A549 (cell line): Measurements from ENCODE around the gene OARD1. TPM values are rescaled to one million over a fixed set of nuclear protein-coding genes. Genes with fewer than 3 reads are reported as not detected.

Source experiments
- ATAC-seq, 2 experiments: fragments of 200-7000 bp in 1 of 2; fragments of >200 bp in 1 of 2; cut with Nextera tagmentation in 1 of 2; cut with Tn5 transposase in 1 of 2; 3 replicates each; pipeline versions ENCODE4 v1.8.0 to v1.9.1; 2018 to 2020; ENCODE audit warnings: mild to moderate bottlenecking in 1 of 2, moderate library complexity in 1 of 2
- CTCF ChIA-PET: fragments of 300-600 bp; sonication (Branson Sonifier 250); formaldehyde crosslinking; extraction: SDS; loops from one replicate; lab custom pipeline; 2021; ENCODE audit warnings: antibody characterized with exemption, inconsistent platforms; lab: Yijun Ruan, JAX
- POLR2A ChIA-PET: fragments of 350-600 bp; formaldehyde crosslinking; extraction: SDS; loops from one replicate; lab custom pipeline; 2021; ENCODE audit warnings: antibody characterized with exemption, inconsistent platforms; lab: Yijun Ruan, JAX
- DNase-seq, 2 experiments: peaks; one replicate each; pipeline versions ENCODE4 v3.0.0 to v3.0.0-alpha.2; 2011 to 2016; ENCODE audit warnings: low read depth in 1 of 2, low spot score in 1 of 2
- FAIRE-seq: peaks from 2 replicates; lab custom pipeline; 2011; peaks lifted over from hg19 to GRCh38; lab: Jason Lieb, UNC
- H3K27ac ChIP-seq, 2 experiments: fragments of >200 bp; sonication (Bioruptor Twin); formaldehyde crosslinking; 3 replicates each; pipeline ENCODE4 v1.5.1; 2016 to 2017
- H3K4me1 ChIP-seq: fragments of >200 bp; sonication (Bioruptor Twin); formaldehyde crosslinking; 3 replicates; pipeline ENCODE4 v1.6.1; 2016
- H3K4me2 ChIP-seq: fragments of >200 bp; sonication (Bioruptor Twin); formaldehyde crosslinking; 3 replicates; pipeline ENCODE4 v1.6.1; 2016
- H3K4me3 ChIP-seq: fragments of >200 bp; sonication (Bioruptor Twin); formaldehyde crosslinking; 3 replicates; pipeline ENCODE4 v1.5.1; 2016
- H3K9me3 ChIP-seq: fragments of >200 bp; sonication (Bioruptor Twin); formaldehyde crosslinking; 3 replicates; pipeline ENCODE4 v1.6.1; 2016
- EHMT2 ChIP-seq: fragments of 200-600 bp; sonication (generic); IDR thresholded peaks from 2 replicates; pipeline ENCODE4 v1.6.1; 2016; ENCODE audit warnings: antibody characterized with exemption, low read depth, mild to moderate bottlenecking, moderate library complexity
- EP300 ChIP-seq, 2 experiments: fragments of >200 bp; sonication (Bioruptor Twin); formaldehyde crosslinking; IDR thresholded peaks; 2 replicates in 1 of 2; 3 replicates in 1 of 2; pipeline ENCODE4 v1.6.1; 2016 to 2017
- FOXS1 ChIP-seq: fragments of 250-450 bp; sonication (Bioruptor Pico); IDR thresholded peaks from 2 replicates; pipeline ENCODE4 v1.5.0; 2020; ENCODE audit warnings: mild to moderate bottlenecking, moderate library complexity
- HDAC2 ChIP-seq: fragments of 200-600 bp; sonication (generic); IDR thresholded peaks from 2 replicates; pipeline ENCODE4 v1.6.1; 2016
- MAZ ChIP-seq: fragments of 150-350 bp; IDR thresholded peaks from 2 replicates; pipeline ENCODE4 v1.6.1; 2014; ENCODE audit warnings: antibody characterized with exemption, low read depth, low read length, borderline replicate concordance
- NFE2L2 ChIP-seq: fragments of 150-350 bp; conservative IDR thresholded peaks from 2 replicates; pipeline ENCODE4 v1.6.1; 2014; ENCODE audit warnings: low read length
- NR3C1 ChIP-seq: fragments of >200 bp; sonication (Bioruptor Twin); formaldehyde crosslinking; IDR thresholded peaks from 3 replicates; pipeline ENCODE4 v1.6.1; 2017
- PHF8 ChIP-seq: fragments of 200-600 bp; sonication (generic); IDR thresholded peaks from 2 replicates; pipeline ENCODE4 v1.6.1; 2016; ENCODE audit warnings: low read depth, mild to moderate bottlenecking, antibody characterized with exemption, moderate library complexity, borderline replicate concordance
- POLR2A ChIP-seq: IDR thresholded peaks from 2 replicates; pipeline ENCODE4 v1.6.1; 2012; ENCODE audit warnings: mild to moderate bottlenecking, low read length
- RARB ChIP-seq: fragments of 250-450 bp; sonication (Bioruptor Pico); IDR thresholded peaks from 2 replicates; pipeline ENCODE4 v1.8.0; 2021; ENCODE audit warnings: mild to moderate bottlenecking, moderate library complexity
- RFX5 ChIP-seq: fragments of 450-650 bp; IDR thresholded peaks from 2 replicates; pipeline ENCODE4 v1.7.1; 2014; ENCODE audit warnings: antibody characterized with exemption, mild to moderate bottlenecking, moderate library complexity
- SREBF2 ChIP-seq: fragments of 450-650 bp; IDR thresholded peaks from 2 replicates; pipeline ENCODE4 v1.6.1; 2014; ENCODE audit warnings: mild to moderate bottlenecking, moderate library complexity
- TFCP2L1 ChIP-seq: fragments of 250-450 bp; sonication (Bioruptor Pico); IDR thresholded peaks from 2 replicates; pipeline ENCODE4 v1.5.0; 2021; ENCODE audit warnings: mild to moderate bottlenecking
- TP53 ChIP-seq: fragments of 250-450 bp; sonication (Bioruptor Pico); IDR thresholded peaks from 2 replicates; pipeline ENCODE4 v1.5.0; 2021; ENCODE audit warnings: mild to moderate bottlenecking, moderate library complexity
- ZC3H11A ChIP-seq: fragments of 450-650 bp; IDR thresholded peaks from 2 replicates; pipeline ENCODE4 v1.6.1; 2014; ENCODE audit warnings: antibody characterized with exemption, mild to moderate bottlenecking
- ZSCAN20 ChIP-seq: fragments of 250-450 bp; sonication (Bioruptor Pico); IDR thresholded peaks from 2 replicates; pipeline ENCODE4 v1.8.0; 2022; ENCODE audit warnings: mild to moderate bottlenecking, moderate library complexity
- WGBS: methylation state at CpG from one replicate; pipeline ENCODE4 v1.1.6; 2017; ENCODE audit errors: missing lambda C conversion rate; 5-methylcytosine and 5-hydroxymethylcytosine counted together
- polyA plus RNA-seq, 4 experiments: library from polyadenylated mRNA; depleted of rRNA in 3 of 4; stranded (reverse); fragments of >200 nt; fragmentation: RNase III in 1 of 4; extraction: RNeasy Plus Mini Kit Qiagen cat#74134 plus additional on column Dnase treatment in 1 of 4; gene quantifications; 2 replicates in 3 of 4; 3 replicates in 1 of 4; pipeline ENCODE4 v1.2.3, GENCODE V29; 2011 to 2017
- TF ChIP-seq, protein P1 (sequence below): fragments of 200-600 bp; sonication (generic); IDR thresholded peaks from 2 replicates; pipeline ENCODE4 v1.6.1; 2016; ENCODE audit warnings: antibody characterized with exemption, mild to moderate bottlenecking, moderate library complexity
- TF ChIP-seq, protein P2 (sequence below): fragments of >200 bp; sonication (Bioruptor Twin); formaldehyde crosslinking; IDR thresholded peaks from 3 replicates; pipeline ENCODE4 v1.6.1; 2016
- TF ChIP-seq, protein P3 (sequence below): fragments of >200 bp; sonication (Bioruptor Twin); formaldehyde crosslinking; IDR thresholded peaks from 2 replicates; pipeline ENCODE4 v1.6.1; 2016
- TF ChIP-seq, protein P4 (sequence below): IDR thresholded peaks from 2 replicates; pipeline ENCODE4 v1.6.1; 2012
- TF ChIP-seq, protein P5 (sequence below): fragments of 450-650 bp; IDR thresholded peaks from 2 replicates; pipeline ENCODE4 v1.6.1; 2014; ENCODE audit warnings: antibody characterized with exemption

Gene OARD1
- polyA plus RNA-seq, 2 of the 4 experiments (the other 2 are of a cell fraction): 21.4 to 26.2 TPM

DNA sequence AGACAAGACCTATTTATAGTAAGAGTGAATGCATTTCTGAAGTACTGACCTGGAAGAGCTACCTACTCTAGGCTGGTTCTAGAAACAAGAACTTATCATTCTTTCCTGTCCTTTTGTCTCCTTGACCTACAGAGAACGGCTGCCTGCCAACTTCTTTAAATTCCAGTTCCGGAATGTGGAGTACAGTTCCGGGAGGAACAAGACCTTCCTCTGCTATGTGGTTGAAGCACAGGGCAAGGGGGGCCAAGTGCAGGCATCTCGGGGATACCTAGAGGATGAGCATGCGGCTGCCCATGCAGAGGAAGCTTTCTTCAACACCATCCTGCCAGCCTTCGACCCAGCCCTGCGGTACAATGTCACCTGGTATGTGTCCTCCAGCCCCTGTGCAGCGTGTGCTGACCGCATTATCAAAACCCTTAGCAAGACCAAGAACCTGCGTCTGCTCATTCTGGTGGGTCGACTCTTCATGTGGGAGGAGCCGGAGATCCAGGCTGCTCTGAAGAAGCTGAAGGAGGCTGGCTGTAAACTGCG, 10.9 kb downstream of the OARD1 start:
- H3K9me3 ChIP-seq: no peaks in the 10 kb centered on the region
- no peak overlapping the region for H3K4me3 ChIP-seq
- no peak for ATAC-seq
- CTCF ChIA-PET: interaction anchor here (1.7 kb wide), 1 partner anchor 22 kb away, joined by 4 read pairs; the partner anchor contains the start of gene UNC5CL
- H3K4me1 ChIP-seq: peaks cover 12% of the 10 kb centered on the region; the same call in 2 of the 3 replicates
- POLR2A ChIA-PET: no interaction called here
- H3K27ac ChIP-seq: no peak overlapping the region
- TF ChIP-seq ZSCAN20 (CRISPR knock-in tag): no peak
- WGBS: 90% methylated on average over 11 of the region's 13 CpGs
- H3K4me2 ChIP-seq: no peak overlapping the region
- no peak for DNase-seq
- FAIRE-seq: no peak

DNA sequence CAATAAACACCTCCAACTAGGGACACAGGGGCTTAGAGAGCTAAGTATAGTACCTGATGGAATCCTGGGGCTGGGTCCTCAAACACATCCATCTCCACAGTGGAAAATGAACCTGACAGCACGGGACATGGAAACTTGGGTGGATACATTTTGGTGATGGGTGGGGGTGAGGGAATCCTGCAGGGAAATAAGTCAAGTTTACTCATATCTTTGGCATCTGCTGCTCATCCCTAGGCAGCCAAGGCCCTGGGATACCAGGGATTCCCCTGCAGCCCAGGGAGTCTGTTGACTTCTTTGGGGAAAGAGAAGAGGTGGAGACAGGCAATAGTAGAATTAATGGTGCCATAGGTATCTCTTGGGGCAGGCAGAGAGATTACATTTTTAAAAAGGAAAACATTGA, 12.6 kb downstream of the OARD1 start:
- peaks cover 12% of the 10 kb centered on the region; the same call in 2 of the 3 replicates for H3K4me1 ChIP-seq
- ATAC-seq: peak in 1 of 2 experiments; percentile 52; a peak in 2 of 6 replicates
- no peak for TF ChIP-seq EHMT2
- TF ChIP-seq FOXS1: no peak
- TF ChIP-seq PHF8: no peak
- TF ChIP-seq, protein P1, sequence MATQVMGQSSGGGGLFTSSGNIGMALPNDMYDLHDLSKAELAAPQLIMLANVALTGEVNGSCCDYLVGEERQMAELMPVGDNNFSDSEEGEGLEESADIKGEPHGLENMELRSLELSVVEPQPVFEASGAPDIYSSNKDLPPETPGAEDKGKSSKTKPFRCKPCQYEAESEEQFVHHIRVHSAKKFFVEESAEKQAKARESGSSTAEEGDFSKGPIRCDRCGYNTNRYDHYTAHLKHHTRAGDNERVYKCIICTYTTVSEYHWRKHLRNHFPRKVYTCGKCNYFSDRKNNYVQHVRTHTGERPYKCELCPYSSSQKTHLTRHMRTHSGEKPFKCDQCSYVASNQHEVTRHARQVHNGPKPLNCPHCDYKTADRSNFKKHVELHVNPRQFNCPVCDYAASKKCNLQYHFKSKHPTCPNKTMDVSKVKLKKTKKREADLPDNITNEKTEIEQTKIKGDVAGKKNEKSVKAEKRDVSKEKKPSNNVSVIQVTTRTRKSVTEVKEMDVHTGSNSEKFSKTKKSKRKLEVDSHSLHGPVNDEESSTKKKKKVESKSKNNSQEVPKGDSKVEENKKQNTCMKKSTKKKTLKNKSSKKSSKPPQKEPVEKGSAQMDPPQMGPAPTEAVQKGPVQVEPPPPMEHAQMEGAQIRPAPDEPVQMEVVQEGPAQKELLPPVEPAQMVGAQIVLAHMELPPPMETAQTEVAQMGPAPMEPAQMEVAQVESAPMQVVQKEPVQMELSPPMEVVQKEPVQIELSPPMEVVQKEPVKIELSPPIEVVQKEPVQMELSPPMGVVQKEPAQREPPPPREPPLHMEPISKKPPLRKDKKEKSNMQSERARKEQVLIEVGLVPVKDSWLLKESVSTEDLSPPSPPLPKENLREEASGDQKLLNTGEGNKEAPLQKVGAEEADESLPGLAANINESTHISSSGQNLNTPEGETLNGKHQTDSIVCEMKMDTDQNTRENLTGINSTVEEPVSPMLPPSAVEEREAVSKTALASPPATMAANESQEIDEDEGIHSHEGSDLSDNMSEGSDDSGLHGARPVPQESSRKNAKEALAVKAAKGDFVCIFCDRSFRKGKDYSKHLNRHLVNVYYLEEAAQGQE: no peak
- TF ChIP-seq, protein P2, sequence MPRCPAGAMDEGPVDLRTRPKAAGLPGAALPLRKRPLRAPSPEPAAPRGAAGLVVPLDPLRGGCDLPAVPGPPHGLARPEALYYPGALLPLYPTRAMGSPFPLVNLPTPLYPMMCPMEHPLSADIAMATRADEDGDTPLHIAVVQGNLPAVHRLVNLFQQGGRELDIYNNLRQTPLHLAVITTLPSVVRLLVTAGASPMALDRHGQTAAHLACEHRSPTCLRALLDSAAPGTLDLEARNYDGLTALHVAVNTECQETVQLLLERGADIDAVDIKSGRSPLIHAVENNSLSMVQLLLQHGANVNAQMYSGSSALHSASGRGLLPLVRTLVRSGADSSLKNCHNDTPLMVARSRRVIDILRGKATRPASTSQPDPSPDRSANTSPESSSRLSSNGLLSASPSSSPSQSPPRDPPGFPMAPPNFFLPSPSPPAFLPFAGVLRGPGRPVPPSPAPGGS: no peak
- TF ChIP-seq RARB: no peak
- no peak for TF ChIP-seq TFCP2L1 (CRISPR knock-in tag)
- no peak for TF ChIP-seq TP53 (CRISPR knock-in tag)
- TF ChIP-seq, protein P3, sequence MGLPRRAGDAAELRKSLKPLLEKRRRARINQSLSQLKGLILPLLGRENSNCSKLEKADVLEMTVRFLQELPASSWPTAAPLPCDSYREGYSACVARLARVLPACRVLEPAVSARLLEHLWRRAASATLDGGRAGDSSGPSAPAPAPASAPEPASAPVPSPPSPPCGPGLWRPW: no peak
- TF ChIP-seq EP300 (IDR thresholded peaks at IDR 0.05): no peak
- TF ChIP-seq, all 56 proteins: peak for 0
- no peak for FAIRE-seq
- 44% methylated on average over 1 of the region's 1 CpG for WGBS
- Histone ChIP-seq H3K9me3 (no peaks in the 10 kb centered on the region), H3K4me2 (0 out of 3 replicates have a peak overlapping the region, but pooled peaks have one; percentile 14), H3K4me3 (no peak overlapping the region), H3K27ac (no peak overlapping the region)
- ChIA-PET CTCF (interaction anchor here (2.5 kb wide), 1 partner anchor 32 kb away, joined by 7 read pairs; no protein-coding TSS in a partner anchor), POLR2A (no interaction called here)
- no peak for DNase-seq

DNA sequence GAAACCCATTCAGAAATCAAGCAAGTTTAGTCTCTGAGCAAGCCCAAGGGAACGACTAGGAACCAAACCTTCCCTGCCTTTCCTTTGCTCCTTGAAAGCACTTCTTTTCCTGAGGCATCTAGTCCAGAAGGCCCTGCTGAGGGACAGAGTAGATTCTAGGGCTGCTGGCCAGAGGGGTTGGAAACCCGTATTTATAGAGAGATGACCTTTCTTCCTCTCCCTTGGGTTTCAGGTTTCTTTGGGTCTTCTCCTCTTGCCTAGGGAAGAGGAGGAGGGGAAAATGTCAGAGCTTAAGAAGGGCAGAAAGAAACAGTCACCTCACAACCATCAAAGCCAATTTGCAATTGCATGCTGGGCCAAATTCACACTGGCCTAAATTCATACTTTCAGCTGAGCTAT, 13.4 kb downstream of the OARD1 start:
- TF ChIP-seq RFX5 (no peak), NFE2L2 (no peak), MAZ (no peak), ZC3H11A (no peak), NR3C1 (no peak), POLR2A (no peak), SREBF2 (no peak), HDAC2 (no peak)
- TF ChIP-seq, protein P4, sequence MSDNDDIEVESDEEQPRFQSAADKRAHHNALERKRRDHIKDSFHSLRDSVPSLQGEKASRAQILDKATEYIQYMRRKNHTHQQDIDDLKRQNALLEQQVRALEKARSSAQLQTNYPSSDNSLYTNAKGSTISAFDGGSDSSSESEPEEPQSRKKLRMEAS: no peak
- TF ChIP-seq, protein P5, sequence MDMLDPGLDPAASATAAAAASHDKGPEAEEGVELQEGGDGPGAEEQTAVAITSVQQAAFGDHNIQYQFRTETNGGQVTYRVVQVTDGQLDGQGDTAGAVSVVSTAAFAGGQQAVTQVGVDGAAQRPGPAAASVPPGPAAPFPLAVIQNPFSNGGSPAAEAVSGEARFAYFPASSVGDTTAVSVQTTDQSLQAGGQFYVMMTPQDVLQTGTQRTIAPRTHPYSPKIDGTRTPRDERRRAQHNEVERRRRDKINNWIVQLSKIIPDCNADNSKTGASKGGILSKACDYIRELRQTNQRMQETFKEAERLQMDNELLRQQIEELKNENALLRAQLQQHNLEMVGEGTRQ: no peak
- TF ChIP-seq, protein P3: no peak
- TF ChIP-seq, all 56 proteins: peak for 0
- no peaks in the 10 kb centered on the region for H3K9me3 ChIP-seq
- H3K4me3 ChIP-seq: no peak overlapping the region
- peaks cover 12% of the 10 kb centered on the region; the same call in 2 of the 3 replicates for H3K4me1 ChIP-seq
- ChIA-PET POLR2A (no interaction called here), CTCF (interaction anchor here (2.5 kb wide), 1 partner anchor 31 kb away, joined by 7 read pairs; no protein-coding TSS in a partner anchor)
- FAIRE-seq (no peak), ATAC-seq (no peak), DNase-seq (no peak)
- H3K27ac ChIP-seq: no peak overlapping the region
- no peak overlapping the region for H3K4me2 ChIP-seq
- WGBS: 88% methylated on average over 2 of the region's 2 CpGs
